Tibial nerve (tissue), 4 donors: ENCODE measurements around the gene SMARCAL1.

Experiments
- EP300 ChIP-seq, 2 donors: sonication (generic); formaldehyde crosslinking; IDR thresholded peaks; one replicate each; pipeline ENCODE4 v1.6.1; 2017; ENCODE audit warnings: antibody characterized with exemption in 2 of 2, mild to moderate bottlenecking in 1 of 2
- POLR2A ChIP-seq, 2 donors: fragments of 450-650 bp; IDR thresholded peaks; one replicate each; pipeline ENCODE4 v1.6.1; 2017; ENCODE audit warnings: antibody characterized with exemption in 2 of 2, mild to moderate bottlenecking in 2 of 2, moderate library complexity in 2 of 2
- TF ChIP-seq, protein P1 (sequence below), 5 experiments: fragments of 200-600 bp in 3 of 5; fragments of 450-650 bp in 2 of 5; sonication (generic) in 3 of 5; IDR thresholded peaks; one replicate each; pipeline ENCODE4 v1.5.1; 2016 to 2019; ENCODE audit warnings: antibody characterized with exemption in 5 of 5, mild to moderate bottlenecking in 3 of 5, moderate library complexity in 2 of 5

DNA sequence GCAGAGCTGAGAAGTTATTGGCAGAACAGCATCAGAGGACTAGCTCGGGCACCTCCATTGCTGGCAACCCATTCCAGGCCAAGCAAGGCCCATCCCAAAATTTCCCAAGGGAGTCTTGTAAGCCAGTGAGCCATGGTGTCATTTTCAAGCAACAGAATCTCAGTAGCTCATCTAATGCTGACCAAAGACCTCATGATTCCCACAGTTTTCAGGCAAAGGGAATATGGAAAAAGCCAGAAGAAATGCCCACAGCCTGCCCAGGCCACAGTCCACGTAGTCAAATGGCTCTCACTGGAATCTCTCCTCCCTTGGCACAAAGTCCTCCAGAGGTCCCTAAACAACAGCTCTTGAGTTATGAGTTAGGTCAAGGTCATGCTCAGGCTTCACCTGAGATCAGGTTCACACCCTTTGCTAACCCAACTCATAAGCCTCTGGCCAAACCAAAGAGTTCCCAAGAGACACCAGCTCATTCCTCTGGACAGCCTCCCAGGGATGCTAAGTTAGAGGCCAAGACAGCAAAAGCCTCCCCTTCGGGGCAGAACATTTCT is 2.6 kb downstream of the SMARCAL1 start:
- TF ChIP-seq, protein P1, sequence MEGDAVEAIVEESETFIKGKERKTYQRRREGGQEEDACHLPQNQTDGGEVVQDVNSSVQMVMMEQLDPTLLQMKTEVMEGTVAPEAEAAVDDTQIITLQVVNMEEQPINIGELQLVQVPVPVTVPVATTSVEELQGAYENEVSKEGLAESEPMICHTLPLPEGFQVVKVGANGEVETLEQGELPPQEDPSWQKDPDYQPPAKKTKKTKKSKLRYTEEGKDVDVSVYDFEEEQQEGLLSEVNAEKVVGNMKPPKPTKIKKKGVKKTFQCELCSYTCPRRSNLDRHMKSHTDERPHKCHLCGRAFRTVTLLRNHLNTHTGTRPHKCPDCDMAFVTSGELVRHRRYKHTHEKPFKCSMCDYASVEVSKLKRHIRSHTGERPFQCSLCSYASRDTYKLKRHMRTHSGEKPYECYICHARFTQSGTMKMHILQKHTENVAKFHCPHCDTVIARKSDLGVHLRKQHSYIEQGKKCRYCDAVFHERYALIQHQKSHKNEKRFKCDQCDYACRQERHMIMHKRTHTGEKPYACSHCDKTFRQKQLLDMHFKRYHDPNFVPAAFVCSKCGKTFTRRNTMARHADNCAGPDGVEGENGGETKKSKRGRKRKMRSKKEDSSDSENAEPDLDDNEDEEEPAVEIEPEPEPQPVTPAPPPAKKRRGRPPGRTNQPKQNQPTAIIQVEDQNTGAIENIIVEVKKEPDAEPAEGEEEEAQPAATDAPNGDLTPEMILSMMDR (IDR thresholded peaks at IDR 0.05): no peak
- no peak for TF ChIP-seq EP300 (IDR thresholded peaks at IDR 0.05)
- TF ChIP-seq POLR2A (IDR thresholded peaks at IDR 0.05): no peak
